GM21737 (cell line): ENCODE data around the gene TMEM256.
"Not testable (repeated sequence)": the region's sequence is repeated elsewhere in the genome, so short reads cannot be mapped to it uniquely, and the experiment has no call there.

Experiments
- ATAC-seq: cut with Tn5 transposase; IDR thresholded peaks from one replicate; pipeline ENCODE4 v1.9.1; 2021; ENCODE audit warnings: mild to moderate bottlenecking, moderate library complexity; ENCODE audit not compliant: unreplicated experiment

TMEM256 gene

DNA sequence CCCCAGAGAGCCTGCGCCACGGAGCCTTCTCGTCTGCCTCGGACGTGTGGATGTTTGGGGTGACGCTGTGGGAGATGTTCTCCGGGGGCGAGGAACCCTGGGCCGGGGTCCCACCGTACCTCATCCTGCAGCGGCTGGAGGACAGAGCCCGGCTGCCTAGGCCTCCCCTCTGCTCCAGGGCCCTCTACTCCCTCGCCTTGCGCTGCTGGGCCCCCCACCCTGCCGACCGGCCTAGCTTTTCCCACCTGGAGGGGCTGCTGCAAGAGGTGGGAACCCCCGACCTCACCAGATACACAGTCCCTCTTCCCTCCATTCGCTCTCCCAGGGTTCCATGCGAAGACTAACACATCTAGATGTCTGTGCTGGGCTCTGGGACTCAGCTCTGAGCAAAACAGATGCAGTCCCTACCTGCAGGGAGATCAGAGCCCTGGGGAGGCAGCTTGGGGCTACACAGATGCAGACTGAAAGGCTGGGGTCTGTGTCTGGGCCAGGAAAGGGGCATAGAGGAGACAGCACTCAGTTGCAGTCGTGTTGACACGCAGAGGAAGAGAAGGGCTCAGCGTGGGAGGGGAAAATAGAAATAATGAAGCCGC is 19.3 kb downstream of the TMEM256 start:
- ATAC-seq = no peak

DNA sequence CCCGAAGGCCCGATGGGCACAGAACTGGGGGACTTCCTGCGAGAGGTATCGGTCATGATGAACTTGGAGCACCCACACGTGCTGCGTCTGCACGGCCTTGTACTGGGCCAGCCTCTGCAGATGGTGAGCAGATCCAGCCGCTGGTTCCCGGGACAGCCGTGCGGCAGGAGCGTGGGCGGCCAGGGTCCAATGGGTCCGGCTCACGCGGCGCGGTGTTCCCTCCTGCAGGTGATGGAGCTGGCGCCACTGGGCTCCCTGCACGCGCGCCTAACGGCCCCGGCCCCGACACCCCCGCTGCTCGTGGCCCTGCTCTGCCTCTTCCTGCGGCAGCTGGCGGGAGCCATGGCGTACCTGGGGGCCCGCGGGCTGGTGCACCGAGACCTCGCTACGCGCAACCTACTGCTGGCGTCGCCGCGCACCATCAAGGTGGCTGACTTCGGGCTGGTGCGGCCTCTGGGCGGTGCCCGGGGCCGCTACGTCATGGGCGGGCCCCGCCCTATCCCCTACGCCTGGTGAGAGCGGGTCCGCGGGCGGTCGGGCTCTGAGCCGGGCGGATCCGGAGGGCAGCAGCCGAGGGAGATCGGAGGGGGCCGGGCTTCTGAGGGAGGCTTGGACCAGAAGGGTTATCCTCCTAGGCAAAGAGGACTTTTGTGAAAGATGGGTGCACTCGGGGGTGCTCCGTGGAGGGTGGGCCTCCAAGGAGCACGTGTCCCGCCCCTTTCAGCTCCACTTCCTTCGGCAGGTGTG is 20.0 kb downstream of the TMEM256 start:
- no peak for ATAC-seq

DNA sequence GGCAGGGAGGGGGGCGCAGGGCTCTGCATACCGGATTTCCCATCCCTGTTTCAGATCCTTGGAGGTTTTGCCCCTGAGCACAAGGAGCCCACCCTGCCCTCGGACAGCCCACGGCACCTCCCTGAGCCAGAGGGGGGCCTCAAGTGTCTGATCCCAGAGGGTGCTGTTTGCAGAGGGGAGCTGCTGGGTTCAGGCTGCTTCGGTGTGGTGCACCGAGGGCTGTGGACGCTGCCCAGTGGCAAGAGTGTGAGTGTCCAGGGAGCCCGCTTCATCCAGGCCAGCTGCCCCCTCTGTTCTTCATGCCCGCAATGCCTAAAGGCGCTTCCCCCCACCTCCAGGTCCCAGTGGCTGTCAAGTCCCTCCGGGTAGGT is 20.5 kb downstream of the TMEM256 start:
- no peak for ATAC-seq

DNA sequence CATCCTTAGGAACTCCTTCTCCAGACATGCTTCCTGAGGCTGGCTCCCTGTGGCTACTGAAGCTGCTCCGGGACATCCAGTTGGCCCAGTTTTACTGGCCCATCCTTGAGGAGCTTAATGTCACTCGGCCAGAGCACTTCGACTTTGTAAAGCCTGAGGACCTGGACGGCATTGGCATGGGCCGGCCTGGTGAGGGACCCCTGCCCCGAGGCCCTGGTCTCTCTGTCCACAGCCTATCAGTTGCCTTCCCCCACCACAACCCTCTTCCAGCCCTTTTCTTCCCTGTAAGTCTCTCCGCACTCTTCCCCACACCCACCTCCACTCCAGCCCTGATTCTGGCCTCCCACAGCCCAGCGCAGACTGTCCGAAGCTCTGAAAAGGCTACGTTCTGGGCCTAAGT is 21.0 kb downstream of the TMEM256 start:
- ATAC-seq = no peak

DNA sequence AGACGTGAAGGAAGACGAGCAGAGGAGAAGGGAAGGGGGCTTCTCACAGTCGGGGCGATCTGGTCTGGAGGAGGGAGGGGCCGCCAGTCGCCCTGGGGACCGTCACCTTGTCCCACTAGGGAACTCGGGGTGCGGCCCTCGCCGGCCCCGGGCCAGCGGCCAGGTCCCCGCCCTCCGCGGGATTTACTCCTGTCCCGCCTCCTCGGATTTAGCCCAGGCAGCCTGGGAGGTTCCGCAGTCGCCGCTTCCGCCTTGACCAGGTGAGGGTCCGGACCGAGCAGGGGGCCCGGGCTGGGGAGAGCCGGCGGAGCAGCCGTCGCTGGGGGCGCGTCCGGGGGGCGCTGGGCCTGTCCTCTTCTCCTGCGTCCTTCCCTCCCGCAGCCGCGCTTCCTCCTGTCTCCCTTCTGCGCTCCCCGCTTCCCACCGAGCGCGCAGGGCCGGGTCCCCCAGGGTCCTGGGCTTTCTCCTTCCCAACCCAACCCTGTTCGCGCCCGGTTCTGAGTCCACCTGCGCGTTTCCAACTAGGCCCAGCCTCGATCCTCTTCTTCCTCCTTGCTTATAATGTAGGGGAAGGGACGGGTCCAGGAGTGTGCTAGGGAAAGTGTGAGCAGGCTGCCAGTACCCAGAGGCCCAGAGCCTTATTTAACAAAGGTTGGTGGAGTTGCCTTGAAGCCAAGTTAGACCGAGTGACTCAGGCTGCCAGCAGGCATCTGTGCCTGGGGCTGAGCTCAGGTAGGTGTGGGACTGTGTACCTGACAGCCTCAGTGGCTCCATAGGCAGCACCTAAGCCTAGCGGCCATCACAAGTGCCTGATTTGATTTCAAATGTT is 22.8 kb downstream of the TMEM256 start, which contains the start of gene TNK1:
Gene TNK1 (plus strand): TSS at position 235 of the 829 bp plus-strand sequence. CDS start 1,838 bp downstream, outside the sequence.
- no peak for ATAC-seq

DNA sequence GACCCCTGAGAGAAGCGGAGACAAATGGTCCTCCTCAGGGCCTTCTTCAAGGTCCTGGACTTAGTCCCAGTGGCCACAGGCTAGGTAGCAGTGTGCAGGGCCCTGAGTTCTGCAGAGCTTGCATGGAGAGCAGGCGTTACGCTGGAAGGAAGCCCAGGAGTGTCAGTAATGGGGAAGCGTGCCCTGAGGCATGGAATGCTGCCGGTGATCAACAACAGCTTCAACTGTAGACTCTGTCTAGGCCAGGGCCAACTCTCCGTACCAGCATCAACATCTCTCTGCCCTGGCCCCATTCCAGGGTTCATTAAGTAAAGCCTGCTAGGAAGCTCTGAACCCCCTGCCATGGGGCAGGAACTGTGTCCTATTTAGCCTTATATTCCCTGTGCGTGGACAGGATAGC is 23.6 kb downstream of the TMEM256 start:
- no peak for ATAC-seq

DNA sequence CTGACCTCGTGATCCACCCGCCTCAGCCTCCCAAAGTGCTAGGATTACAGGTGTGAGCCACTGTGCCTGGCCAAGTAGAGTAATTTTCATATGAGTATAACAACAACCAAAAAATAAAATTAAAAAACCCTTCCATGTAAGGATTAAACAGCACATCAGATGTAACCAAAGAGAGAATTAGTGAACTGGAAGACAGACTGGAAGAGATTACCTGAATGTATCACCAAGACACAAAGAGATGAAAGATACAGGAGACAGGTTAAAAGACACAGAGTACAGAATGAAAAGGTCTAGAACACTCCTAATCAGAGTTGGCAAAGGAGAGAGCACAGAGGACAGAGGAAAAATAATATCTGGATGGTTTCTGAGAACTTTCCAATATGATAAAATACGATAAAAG is 24.8 kb downstream of the TMEM256 start:
- ATAC-seq = no peak

DNA sequence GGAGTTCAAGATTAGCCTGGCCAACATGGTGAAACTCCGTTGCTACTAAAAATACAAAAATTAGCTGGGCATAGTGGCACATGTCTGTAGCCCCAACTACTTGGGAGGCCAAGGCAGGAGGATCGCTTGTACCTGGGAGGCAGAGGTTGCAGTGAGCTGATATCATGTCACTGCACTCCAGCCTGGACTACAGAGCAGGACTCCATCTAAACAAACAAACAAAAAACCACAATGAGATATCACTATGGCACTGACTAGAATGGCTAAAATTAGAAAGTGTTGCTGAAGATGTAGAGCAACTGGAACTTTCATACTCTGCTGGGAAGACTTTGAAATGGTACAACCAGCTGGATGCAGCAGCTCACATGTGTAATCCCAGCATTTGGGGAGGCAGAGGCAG is 29.5 kb downstream of the TMEM256 start:
- ATAC-seq = no peak

DNA sequence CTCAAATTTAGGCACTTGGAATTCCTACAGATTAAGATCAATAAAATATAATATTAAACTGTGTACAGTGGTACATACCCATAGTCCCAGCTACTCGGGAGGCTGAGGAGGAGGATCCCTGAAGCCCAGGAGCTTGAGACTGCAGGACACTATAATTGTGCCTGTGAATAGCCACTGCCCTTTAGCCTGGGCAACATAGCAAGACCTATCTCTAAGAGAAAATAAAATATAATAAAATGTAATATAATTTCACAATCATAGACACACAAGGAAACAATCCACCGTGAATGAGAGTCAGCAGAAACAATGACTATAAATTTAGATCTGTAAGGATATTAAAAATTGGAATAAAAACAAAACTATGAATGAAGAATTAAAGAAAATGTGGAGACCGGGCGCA is 33.0 kb downstream of the TMEM256 start:
- ATAC-seq = no peak

DNA sequence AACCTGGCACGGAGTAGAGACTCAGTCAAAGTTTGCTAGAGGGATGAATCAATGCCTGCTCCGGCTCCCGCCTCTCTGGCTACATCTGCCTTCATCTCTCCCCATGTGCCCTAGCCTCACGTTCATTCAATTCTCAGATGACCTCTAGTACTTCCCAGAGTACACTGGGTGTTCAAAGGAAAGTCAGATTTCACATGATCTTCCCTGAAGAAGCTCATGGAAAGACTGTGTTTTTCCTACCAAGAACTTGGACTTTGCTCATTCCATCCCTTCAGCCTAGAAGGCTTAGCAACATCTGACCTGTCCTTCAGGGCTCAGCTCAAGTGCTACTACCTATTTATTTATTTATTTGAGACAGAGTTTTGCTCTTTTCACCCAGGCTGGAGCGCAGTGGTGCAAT is 34.1 kb downstream of the TMEM256 start:
- no peak for ATAC-seq

DNA sequence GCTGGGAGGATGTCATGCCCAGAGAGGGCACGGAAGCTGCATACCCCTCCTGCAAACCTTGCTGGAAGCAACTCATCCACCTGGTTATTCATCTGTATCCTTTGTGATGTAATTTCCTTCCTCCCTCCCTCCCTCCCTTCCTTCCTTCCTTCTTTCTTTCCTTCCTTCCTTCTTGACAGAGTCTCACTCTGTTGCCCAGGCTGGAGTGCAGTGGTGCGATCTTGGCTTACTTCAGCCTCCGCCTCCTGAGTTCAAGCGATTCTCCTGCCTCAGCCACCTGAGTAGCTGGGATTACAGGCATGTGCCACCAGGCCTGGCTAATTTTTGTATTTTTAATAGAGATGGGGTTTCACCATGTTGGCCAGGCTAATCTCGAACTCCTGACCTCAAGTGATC is 35.3 kb downstream of the TMEM256 start:
- not testable (repeated sequence) for ATAC-seq

DNA sequence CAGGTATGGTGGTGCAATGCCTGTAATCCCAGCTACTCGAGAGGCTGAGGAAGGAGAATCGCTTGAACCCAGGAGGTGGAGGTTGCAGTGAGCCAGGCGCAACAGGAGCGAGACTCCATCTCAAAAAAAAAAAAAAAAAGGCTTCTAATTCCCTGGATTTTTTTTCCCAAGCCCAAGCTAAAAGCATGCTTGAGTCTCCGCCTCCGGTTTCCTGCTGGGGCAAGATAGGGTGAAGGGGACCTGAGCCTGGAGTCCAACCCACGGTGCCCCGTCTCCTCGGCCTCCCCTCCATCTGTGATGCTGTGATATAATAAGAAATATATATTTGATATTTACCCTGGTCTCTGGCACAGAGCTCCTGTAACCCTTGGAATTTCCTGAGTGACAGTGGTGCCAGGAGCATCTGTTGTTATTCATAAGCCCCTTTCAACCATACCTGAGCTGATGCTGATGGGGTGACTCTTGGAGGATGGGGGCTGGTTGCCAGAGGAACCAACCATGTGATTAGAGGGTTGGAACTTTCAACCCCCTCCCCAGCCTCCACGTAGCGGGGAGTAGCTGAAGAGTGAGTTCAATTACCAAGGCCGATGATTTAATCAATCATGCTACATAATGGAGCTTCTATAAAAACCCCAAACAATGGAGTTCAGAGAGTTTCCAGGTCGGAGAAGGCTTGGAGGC is 35.8 kb downstream of the TMEM256 start:
- no peak for ATAC-seq

DNA sequence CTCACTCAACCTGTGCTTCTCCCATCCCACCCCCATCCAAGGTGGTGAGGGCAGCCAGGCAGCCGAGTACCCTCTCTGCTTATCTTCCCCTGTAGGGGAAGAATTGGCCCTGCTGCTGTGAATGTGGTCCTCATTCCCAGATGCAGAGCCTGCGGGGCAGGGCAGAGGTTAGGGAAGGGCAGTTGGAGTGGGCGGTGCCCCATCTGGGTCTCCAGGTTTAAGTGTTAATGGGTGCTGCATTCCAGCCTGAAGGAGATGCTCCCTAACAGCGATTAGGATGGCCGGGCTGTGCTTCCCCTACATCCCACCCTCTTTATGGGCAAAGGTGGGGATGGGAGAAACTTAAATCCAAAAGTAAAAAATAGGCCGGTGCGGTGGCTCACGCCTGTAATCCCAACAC is 36.8 kb downstream of the TMEM256 start:
- no peak for ATAC-seq

DNA sequence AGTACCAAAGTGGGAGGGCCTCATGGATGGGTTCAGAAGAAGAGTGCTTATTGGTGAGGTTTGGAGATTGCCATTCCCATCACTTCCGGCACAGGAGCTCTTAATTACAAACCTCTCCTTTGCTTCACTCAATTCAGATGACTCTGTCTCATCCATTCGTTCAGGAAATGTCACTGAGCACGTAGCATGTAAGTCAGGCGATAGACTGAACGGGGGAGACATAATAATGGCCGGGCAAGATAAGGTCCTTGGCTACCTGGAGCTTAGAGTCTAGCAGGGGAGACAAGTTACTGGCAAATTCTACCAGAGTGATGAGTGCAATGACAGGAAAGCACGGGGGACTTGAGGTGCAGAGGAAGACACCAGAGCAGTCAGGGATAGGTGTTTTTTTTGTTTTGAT is 37.9 kb downstream of the TMEM256 start:
- ATAC-seq = not testable (repeated sequence)

DNA sequence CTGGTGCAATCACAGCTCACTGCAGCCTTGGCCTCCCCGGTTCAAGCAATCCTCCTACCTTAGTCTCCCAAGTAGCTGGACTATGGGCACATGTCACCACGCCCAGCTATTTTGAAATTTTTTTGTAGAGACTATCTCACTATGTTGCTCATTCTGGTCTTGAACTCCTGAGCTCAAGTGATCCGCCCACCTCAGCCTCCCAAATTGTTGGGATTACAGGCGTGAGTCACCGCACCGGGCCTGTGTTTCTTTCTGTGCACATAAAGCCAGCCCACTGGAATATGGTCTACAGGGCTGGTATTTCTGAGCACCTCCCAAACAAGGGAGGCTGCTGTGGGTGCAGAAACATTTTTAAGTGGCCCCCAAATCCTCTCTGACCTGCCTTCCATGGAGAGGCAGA is 40.6 kb downstream of the TMEM256 start:
- no peak for ATAC-seq

DNA sequence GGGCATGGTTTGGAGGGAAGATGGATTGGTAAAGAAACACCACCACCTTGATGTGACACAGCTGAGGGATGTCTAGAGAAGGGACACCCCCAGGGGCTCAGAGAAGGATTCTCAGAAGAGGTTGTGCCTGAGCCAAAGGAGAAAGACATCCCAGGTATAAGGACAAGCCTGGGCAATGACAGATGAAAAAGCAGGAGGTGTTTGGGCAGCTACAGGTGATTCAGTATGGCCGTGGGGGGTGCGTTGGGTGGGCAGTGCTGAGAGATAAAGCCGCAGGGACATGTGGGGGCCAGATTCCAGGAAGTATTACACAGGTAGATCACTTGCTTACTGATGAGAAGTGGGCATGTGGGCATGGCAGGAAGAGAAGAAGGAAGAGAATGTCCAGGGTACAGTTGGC is 42.0 kb downstream of the TMEM256 start:
- ATAC-seq = no peak

DNA sequence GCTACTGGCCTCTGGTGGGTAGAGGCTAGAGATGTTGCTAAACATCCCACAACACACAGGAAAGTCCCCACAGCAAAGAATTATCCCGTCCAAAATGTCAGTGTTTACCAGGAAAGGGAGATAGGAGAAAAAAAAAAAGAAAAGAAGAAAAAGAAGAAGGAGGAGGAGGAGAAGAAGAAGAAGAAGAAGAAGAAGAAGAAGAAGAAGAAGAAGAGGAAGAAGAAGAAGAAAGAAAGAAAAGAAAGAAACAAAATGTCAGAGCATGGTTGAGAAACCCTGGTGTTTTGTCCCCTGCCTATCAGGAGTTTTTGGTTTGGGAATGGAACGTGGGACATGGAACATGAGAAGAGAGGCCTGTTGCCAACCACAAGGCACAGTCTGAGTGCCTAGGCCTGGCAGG is 46.5 kb downstream of the TMEM256 start:
- ATAC-seq = no peak

DNA sequence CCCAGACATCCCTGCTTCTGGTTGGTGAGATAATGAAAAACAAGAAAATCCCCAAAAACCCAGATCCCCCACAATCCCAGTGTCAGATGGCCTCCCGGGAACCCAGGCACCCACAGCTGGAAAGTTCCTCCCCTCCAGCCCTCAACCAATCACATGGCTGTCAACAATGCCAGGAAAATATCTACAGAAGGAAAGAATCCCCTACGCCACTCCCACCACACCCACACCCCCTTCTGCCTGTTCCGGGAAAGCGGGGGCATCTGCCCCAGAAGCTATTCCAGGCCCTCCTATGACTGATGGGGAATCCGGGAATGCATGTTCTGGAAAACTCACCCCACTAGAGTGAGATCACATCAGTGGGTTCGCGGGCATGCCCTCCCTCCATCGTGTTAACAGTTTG is 47.1 kb downstream of the TMEM256 start:
- ATAC-seq = no peak

DNA sequence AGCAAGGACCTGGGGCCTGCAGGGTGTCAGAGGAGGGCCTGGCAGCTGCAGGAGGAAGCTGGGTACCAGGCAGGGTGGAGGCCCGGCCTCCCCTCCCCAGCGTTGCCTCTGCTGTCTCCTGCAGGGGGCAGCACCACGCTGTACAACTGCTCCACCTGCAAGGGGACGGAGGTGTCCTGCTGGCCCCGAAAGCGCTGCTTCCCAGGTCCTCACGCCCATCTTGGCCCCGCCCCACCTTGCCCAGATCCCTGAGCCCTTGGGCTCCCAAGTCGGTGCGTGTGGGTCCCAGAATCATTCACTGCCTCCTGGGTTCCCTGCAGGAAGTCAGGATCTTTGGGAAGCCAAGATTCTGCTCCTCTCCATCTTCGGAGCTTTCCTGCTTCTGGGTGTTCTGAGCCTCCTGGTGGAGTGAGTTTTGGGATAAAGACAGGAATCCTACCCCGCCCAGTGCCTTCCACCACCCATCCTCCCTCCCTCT is 47.8 kb downstream of the TMEM256 start:
- ATAC-seq = no peak

DNA sequence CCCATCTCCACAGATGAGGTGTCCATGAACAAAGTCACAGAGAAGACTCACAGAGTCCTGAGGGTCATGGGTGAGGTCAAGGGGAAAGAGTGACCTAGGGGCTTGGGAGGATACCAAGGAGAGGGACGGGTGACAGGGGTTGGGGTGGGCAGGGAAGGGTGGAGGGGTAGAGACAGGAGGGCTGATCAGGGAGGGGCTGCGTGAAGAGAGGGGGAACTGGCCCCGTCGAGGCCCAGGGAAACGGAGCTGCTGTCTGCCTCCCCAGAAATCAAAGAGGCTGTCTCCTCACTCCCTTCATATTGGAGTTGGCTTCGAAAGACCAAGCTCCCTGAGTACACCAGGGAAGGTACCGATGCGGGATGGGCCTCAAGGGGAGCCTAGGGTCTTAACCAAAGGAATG is 48.3 kb downstream of the TMEM256 start:
- ATAC-seq = no peak

DNA sequence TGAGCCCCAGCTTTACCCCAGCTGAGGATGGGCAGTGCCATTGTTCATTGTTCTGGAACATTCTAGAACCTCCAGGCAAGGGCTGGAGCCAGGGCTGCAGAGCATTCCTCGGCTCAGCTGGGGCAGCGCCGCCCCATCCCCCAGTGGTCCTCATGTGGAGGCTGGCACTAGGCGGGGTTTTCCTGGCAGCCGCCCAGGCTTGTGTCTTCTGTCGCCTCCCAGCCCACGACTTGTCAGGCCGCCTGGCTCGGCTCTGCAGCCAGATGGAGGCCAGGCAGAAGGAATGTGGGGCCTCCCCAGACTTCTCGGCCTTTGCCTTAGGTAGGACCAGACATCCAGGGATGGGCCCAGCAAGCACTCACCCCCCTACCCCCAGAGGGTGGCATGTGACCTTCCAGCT is 48.8 kb downstream of the TMEM256 start, which contains the start of gene TMEM95:
Gene TMEM95 (plus strand): TSS at position 104 of the 400 bp plus-strand sequence. CDS start 49 bp downstream, at position 153.
- ATAC-seq = no peak
